GM12878 (cell line): ENCODE data around the gene AFG1L.

ENCODE experiments used
- ATF2 ChIP-seq: IDR thresholded peaks from 2 replicates; pipeline ENCODE4 v1.6.1; 2012; ENCODE audit warnings: low read length, inconsistent platforms
- CTCF ChIP-seq, 3 experiments: IDR thresholded peaks in 2 of 3; conservative IDR thresholded peaks in 1 of 3; 2 replicates each; pipeline ENCODE4 v1.5.1; 2011; ENCODE audit warnings: low read depth in 3 of 3, low read length in 3 of 3, mild to moderate bottlenecking in 3 of 3, control low read depth in 2 of 3, moderate library complexity in 2 of 3, inconsistent platforms in 1 of 3, mixed read lengths in 1 of 3; ENCODE audit not compliant: control insufficient read depth in 2 of 3, insufficient read depth in 1 of 3; ENCODE audit errors: extremely low read depth in 1 of 3
- EGR1 ChIP-seq, 2 experiments: IDR thresholded peaks; 1 replicate in 1 of 2; 2 replicates in 1 of 2; pipeline ENCODE4 v1.6.1; 2011 to 2012; ENCODE audit warnings: low read depth in 2 of 2, low read length in 2 of 2, borderline replicate concordance in 1 of 2, mild to moderate bottlenecking in 1 of 2, moderate library complexity in 1 of 2
- ESRRA ChIP-seq: IDR thresholded peaks from 2 replicates; pipeline ENCODE4 v1.6.1; 2012; ENCODE audit warnings: mild to moderate bottlenecking, low read length, improper control_type of control experiment
- EZH2 ChIP-seq: IDR thresholded peaks from 2 replicates; pipeline ENCODE4 v1.6.1; 2012; ENCODE audit warnings: low read depth, mild to moderate bottlenecking, control low read depth, inconsistent platforms, low read length, borderline replicate concordance; ENCODE audit not compliant: control insufficient read depth
- FOXM1 ChIP-seq: IDR thresholded peaks from 2 replicates; pipeline ENCODE4 v1.6.1; 2012; ENCODE audit warnings: low read depth, mild to moderate bottlenecking, inconsistent platforms, low read length, moderate library complexity
- HCFC1 ChIP-seq: fragments of 150-350 bp; IDR thresholded peaks from 2 replicates; pipeline ENCODE4 v1.6.1; 2014; ENCODE audit warnings: low read length
- KAT2A ChIP-seq: conservative IDR thresholded peaks from 2 replicates; pipeline ENCODE4 v1.6.1; 2011; ENCODE audit warnings: low read depth, low read length; ENCODE audit not compliant: control insufficient read depth
- POLR2A ChIP-seq: IDR thresholded peaks from 2 replicates; pipeline ENCODE4 v1.6.1; 2011; ENCODE audit warnings: low read depth, mild to moderate bottlenecking, low read length
- POLR2AphosphoS5 ChIP-seq: IDR thresholded peaks from 2 replicates; pipeline ENCODE4 v1.6.1; 2011; ENCODE audit warnings: mild to moderate bottlenecking, low read length, inconsistent platforms

GRCh38 chr6:108446629-108447150 is 151.8 kb downstream of the AFG1L start:
- no peak for TF ChIP-seq ATF2
- TF ChIP-seq ESRRA = no peak
- no peak for TF ChIP-seq HCFC1
- no peak for TF ChIP-seq POLR2A
- TF ChIP-seq CTCF (IDR thresholded peaks at IDR 0.05 in 2 of 3, conservative IDR thresholded peaks at IDR 0.05 in 1 of 3; ENCODE audit: control insufficient read depth in 2 of 3, extremely low read depth in 1 of 3, insufficient read depth in 1 of 3, low read depth in 3 of 3, low read length in 3 of 3) = no peak
- TF ChIP-seq POLR2AphosphoS5 = no peak
- TF ChIP-seq EGR1 (IDR thresholded peaks at IDR 0.05; ENCODE audit: borderline replicate concordance in 1 of 2, low read depth in 2 of 2, low read length in 2 of 2) = no peak
- TF ChIP-seq FOXM1 = no peak
- no peak for TF ChIP-seq EZH2
- TF ChIP-seq KAT2A = no peak
